Measurements from ENCODE around the gene IL1RL1.

IL1RL1 gene

GRCh38 chr2:102385522-102385921 lies 74.2 kb downstream of the IL1RL1 start:
- H3K27me3 Mint-ChIP-seq (ENCODE audit: low read depth, poor library complexity), result peaks cover 3% of the 10 kb centered on the region
- H3K36me3 Mint-ChIP-seq (ENCODE audit: low read depth), result peaks cover 9% of the 10 kb centered on the region
- peaks cover 32% of the 10 kb centered on the region for H3K9me3 Mint-ChIP-seq
- no peaks in the 10 kb centered on the region for H3K4me1 Mint-ChIP-seq
- H3K4me3 Mint-ChIP-seq, result no peak overlapping the region
- no peak for DNase-seq
- no peak overlapping the region for H3K27ac Mint-ChIP-seq
- no peak for TF ChIP-seq CTCF (IDR thresholded peaks at IDR 0.05)

- H3K4me1 Mint-ChIP-seq, result no peaks in the 10 kb centered on the region
- H3K4me3 Mint-ChIP-seq, result no peak overlapping the region
Observed at GRCh38 chr2:102386004-102386403, 74.6 kb downstream of the IL1RL1 start.

GRCh38 chr2:102386867-102387541 lies 75.6 kb downstream of the IL1RL1 start:
- H3K4me1 Mint-ChIP-seq, result no peaks in the 10 kb centered on the region
- no peak overlapping the region for H3K4me3 Mint-ChIP-seq
- peaks cover 3% of the 10 kb centered on the region for H3K27me3 Mint-ChIP-seq (ENCODE audit: low read depth, poor library complexity)
- no peak for DNase-seq
- H3K9me3 Mint-ChIP-seq, result peaks cover 28% of the 10 kb centered on the region
- peaks cover 9% of the 10 kb centered on the region for H3K36me3 Mint-ChIP-seq (ENCODE audit: low read depth)
- TF ChIP-seq CTCF (IDR thresholded peaks at IDR 0.05), result no peak
- H3K27ac Mint-ChIP-seq, result no peak overlapping the region

More at GRCh38 chr2:102386004-102386403, 74.6 kb downstream of the IL1RL1 start:
- peaks cover 32% of the 10 kb centered on the region for H3K9me3 Mint-ChIP-seq
- no peak overlapping the region for H3K27ac Mint-ChIP-seq
- no peak for DNase-seq
- H3K36me3 Mint-ChIP-seq (ENCODE audit: low read depth), result peaks cover 9% of the 10 kb centered on the region
- no peak for TF ChIP-seq CTCF (IDR thresholded peaks at IDR 0.05)
- H3K27me3 Mint-ChIP-seq (ENCODE audit: low read depth, poor library complexity), result peaks cover 3% of the 10 kb centered on the region

GRCh38 chr2:102387763-102388546 lies 76.6 kb downstream of the IL1RL1 start:
- H3K4me3 Mint-ChIP-seq, result no peak overlapping the region

GRCh38 chr2:102391565-102391964 lies 80.2 kb downstream of the IL1RL1 start:
- H3K4me3 Mint-ChIP-seq, result no peak overlapping the region
- H3K27ac Mint-ChIP-seq, result no peak overlapping the region
- peaks cover 3% of the 10 kb centered on the region for H3K27me3 Mint-ChIP-seq (ENCODE audit: low read depth, poor library complexity)
- DNase-seq, result no peak
- no peaks in the 10 kb centered on the region for H3K9me3 Mint-ChIP-seq
- H3K36me3 Mint-ChIP-seq (ENCODE audit: low read depth), result no peaks in the 10 kb centered on the region
- H3K4me1 Mint-ChIP-seq, result no peaks in the 10 kb centered on the region
- TF ChIP-seq CTCF (IDR thresholded peaks at IDR 0.05), result no peak

More at GRCh38 chr2:102387763-102388546, 76.6 kb downstream of the IL1RL1 start:
- Mint-ChIP-seq H3K36me3 (ENCODE audit: low read depth) (peaks cover 9% of the 10 kb centered on the region), H3K27ac (no peak overlapping the region), H3K4me1 (no peaks in the 10 kb centered on the region), H3K27me3 (ENCODE audit: low read depth, poor library complexity) (peaks cover 3% of the 10 kb centered on the region), H3K9me3 (peaks cover 25% of the 10 kb centered on the region)
- DNase-seq, result no peak
- no peak for TF ChIP-seq CTCF (IDR thresholded peaks at IDR 0.05)
